Naive thymus-derived CD4-positive, alpha-beta T cell (primary cell): ENCODE results near the gene RBMS3. TPM values are rescaled to one million over a fixed set of nuclear protein-coding genes. Genes with fewer than 3 reads are reported as not detected.

Experiments used
- ATAC-seq: fragments of 150-1000 bp; cut with Tn5 transposase; 2 replicates; pipeline ENCODE4 v1.10.0; 2021; ENCODE audit warnings: mild to moderate bottlenecking, moderate library complexity
- CTCF ChIA-PET: fragments of 350-600 bp; sonication (Branson Sonifier 250); formaldehyde crosslinking; loops from one replicate; lab custom pipeline; 2021; ENCODE audit warnings: antibody characterized with exemption; lab: Charles Lee
- POLR2A ChIA-PET: fragments of 350-600 bp; sonication (Branson Sonifier 250); formaldehyde crosslinking; loops from one replicate; lab custom pipeline; 2021; ENCODE audit warnings: antibody characterized with exemption, inconsistent platforms; lab: Charles Lee
- DNase-seq, 9 donors: peaks; one replicate each; pipeline versions ENCODE4 v3.0.0 to v3.0.0-alpha.2; 2020 to 2022; ENCODE audit warnings: mixed read lengths in 1 of 9
- H3K27ac ChIP-seq: one replicate; pipeline ENCODE4 v1.7.0; 2013; ENCODE audit warnings: mild to moderate bottlenecking, low read depth, low read length, moderate library complexity
- H3K27me3 ChIP-seq, 2 donors: one replicate each; pipeline ENCODE4 v1.7.0; 2013; ENCODE audit warnings: low read length in 2 of 2, mild to moderate bottlenecking in 2 of 2, moderate library complexity in 2 of 2; ENCODE audit not compliant: control insufficient read depth in 2 of 2, insufficient read depth in 2 of 2
- H3K36me3 ChIP-seq, 3 experiments: 1 replicate in 2 of 3; 2 replicates in 1 of 3; pipeline ENCODE4 v1.7.0; 2013; ENCODE audit warnings: low read length in 3 of 3, mild to moderate bottlenecking in 3 of 3, moderate library complexity in 1 of 3; ENCODE audit not compliant: insufficient read depth in 3 of 3, control insufficient read depth in 2 of 3
- H3K4me1 ChIP-seq, 2 donors: one replicate each; pipeline ENCODE4 v1.7.0; 2013; ENCODE audit warnings: low read length in 2 of 2, mild to moderate bottlenecking in 2 of 2, moderate library complexity in 1 of 2; ENCODE audit not compliant: control insufficient read depth in 2 of 2, insufficient read depth in 2 of 2
- H3K4me3 ChIP-seq: 2 replicates; pipeline ENCODE4 v1.7.0; 2013; ENCODE audit warnings: mild to moderate bottlenecking, low read length
- H3K9me3 ChIP-seq, 3 experiments: 1 replicate in 2 of 3; 2 replicates in 1 of 3; pipeline ENCODE4 v1.7.0; 2013; ENCODE audit warnings: low read length in 3 of 3; ENCODE audit not compliant: control insufficient read depth in 2 of 3
- H3K27ac Mint-ChIP-seq, 9 donors: one replicate each; pipeline ENCODE4 v1.8.0; 2020 to 2022; ENCODE audit warnings: mixed read lengths in 9 of 9, mild to moderate bottlenecking in 8 of 9, moderate library complexity in 5 of 9, inconsistent platforms in 2 of 9
- H3K27me3 Mint-ChIP-seq, 5 donors: one replicate each; pipeline ENCODE4 v1.8.0; 2021 to 2022; ENCODE audit warnings: mixed read lengths in 5 of 5, mild to moderate bottlenecking in 1 of 5
- H3K36me3 Mint-ChIP-seq, 5 donors: one replicate each; pipeline ENCODE4 v1.8.0; 2020 to 2022; ENCODE audit warnings: mixed read lengths in 5 of 5, mild to moderate bottlenecking in 3 of 5, inconsistent platforms in 1 of 5
- H3K4me1 Mint-ChIP-seq, 7 donors: one replicate each; pipeline ENCODE4 v1.8.0; 2020 to 2022; ENCODE audit warnings: mixed read lengths in 7 of 7, mild to moderate bottlenecking in 3 of 7, inconsistent platforms in 1 of 7
- H3K4me3 Mint-ChIP-seq, 10 donors: one replicate each; pipeline ENCODE4 v1.8.0; 2020 to 2022; ENCODE audit warnings: mild to moderate bottlenecking in 10 of 10, mixed read lengths in 10 of 10, moderate library complexity in 6 of 10, inconsistent platforms in 2 of 10
- H3K9me3 Mint-ChIP-seq, 11 donors: one replicate each; pipeline ENCODE4 v1.8.0; 2020 to 2022; ENCODE audit warnings: mixed read lengths in 11 of 11, mild to moderate bottlenecking in 4 of 11, inconsistent platforms in 1 of 11, moderate library complexity in 1 of 11
- intact Hi-C, 2 donors: fragments of 100-400 bp; cut with micrococcal nuclease; formaldehyde crosslinking; loops; one replicate each; pipeline ENCODE4 v1.15.1; 2023
- polyA plus RNA-seq, 2 donors: library from polyadenylated mRNA; unstranded; fragments of 300-500 nt; fragmentation: Illumina TruSeq; gene quantifications; one replicate each; pipeline ENCODE4 v1.2.3, GENCODE V29; 2021
- total RNA-seq, 6 experiments: library from RNA in 5 of 6; stranded (reverse) in 5 of 6; gene quantifications; 1 replicate in 5 of 6; 2 replicates in 1 of 6; pipeline ENCODE4 v1.2.3 and lab custom pipeline; 2021 to 2026

RBMS3 gene
- total and polyA plus RNA-seq, 7 experiments from 2014 or later: 0.15 to 4.9 (median 0.49) TPM

DNA sequence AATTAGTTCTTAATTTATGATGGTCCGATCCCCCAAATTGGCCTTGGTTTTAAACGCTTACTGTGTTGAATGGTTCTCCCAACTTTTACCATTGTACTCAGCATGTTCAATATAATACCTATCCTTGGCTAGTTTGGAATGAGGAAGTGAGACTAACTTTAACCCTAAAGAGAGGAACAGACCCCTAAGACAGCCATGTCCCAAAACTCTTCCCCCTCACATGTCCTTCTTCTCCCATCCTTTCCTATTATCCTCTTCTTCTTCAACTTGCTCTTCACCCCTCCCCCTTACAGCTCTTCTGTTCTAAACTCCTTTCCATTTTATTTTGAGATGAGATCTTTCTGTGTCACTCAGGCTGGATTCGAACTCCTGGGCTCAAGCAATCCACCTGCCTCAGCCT lies 116.5 kb downstream of the RBMS3 start:
- Histone ChIP-seq H3K4me3 (no peak overlapping the region), H3K36me3 (no peaks in the 10 kb centered on the region), H3K27ac (no peak overlapping the region), H3K4me1 (no peaks in the 10 kb centered on the region), H3K27me3 (no peaks in the 10 kb centered on the region), H3K9me3 (no peaks in the 10 kb centered on the region)
- ATAC-seq (no peak), DNase-seq (no peak)
- POLR2A ChIA-PET: no interaction called here
- Mint-ChIP-seq H3K36me3 (no peaks in the 10 kb centered on the region), H3K9me3 (peaks cover 0 to 18% (median 9%) of the 10 kb centered on the region in 11 donors), H3K4me3 (no peak overlapping the region), H3K4me1 (no peaks in the 10 kb centered on the region), H3K27ac (no peak overlapping the region), H3K27me3 (peaks cover 0 to 4% (median 0%) of the 10 kb centered on the region in 5 donors)
- intact Hi-C loops: no loop called here
- CTCF ChIA-PET: no interaction called here

DNA sequence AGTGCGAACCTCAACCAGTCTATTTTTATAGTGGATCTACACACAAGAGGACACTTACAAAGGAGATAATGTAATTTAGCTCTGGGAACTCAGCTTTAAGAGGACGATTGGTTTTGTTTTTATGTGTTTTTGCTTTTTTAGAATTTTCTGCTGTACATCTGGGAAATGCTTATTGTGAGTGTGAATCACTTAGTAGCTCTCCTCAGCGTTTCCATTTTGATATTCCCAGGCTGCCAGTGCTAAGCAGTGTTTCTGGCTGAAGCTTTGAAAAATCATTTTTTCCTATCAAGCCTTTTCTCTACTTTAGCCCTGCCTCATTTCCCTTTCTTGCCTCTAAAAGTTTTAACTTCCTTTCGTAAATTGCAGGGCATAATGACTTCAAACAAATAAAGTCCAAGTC lies 117.9 kb downstream of the RBMS3 start:
- H3K27me3 Mint-ChIP-seq: peaks cover 0 to 4% (median 0%) of the 10 kb centered on the region in 5 donors
- intact Hi-C loops: no loop called here
- POLR2A ChIA-PET: no interaction called here
- no peaks in the 10 kb centered on the region for H3K4me1 ChIP-seq
- CTCF ChIA-PET: no interaction called here
- no peaks in the 10 kb centered on the region for H3K36me3 Mint-ChIP-seq
- no peak overlapping the region for H3K27ac Mint-ChIP-seq
- no peak overlapping the region for H3K4me3 ChIP-seq
- no peaks in the 10 kb centered on the region for H3K27me3 ChIP-seq
- no peak overlapping the region for H3K4me3 Mint-ChIP-seq
- DNase-seq (no peak), ATAC-seq (no peak)
- no peaks in the 10 kb centered on the region for H3K36me3 ChIP-seq
- H3K4me1 Mint-ChIP-seq: no peaks in the 10 kb centered on the region
- peaks cover 0 to 13% (median 5%) of the 10 kb centered on the region in 11 donors for H3K9me3 Mint-ChIP-seq
- no peak overlapping the region for H3K27ac ChIP-seq
- H3K9me3 ChIP-seq: no peaks in the 10 kb centered on the region

DNA sequence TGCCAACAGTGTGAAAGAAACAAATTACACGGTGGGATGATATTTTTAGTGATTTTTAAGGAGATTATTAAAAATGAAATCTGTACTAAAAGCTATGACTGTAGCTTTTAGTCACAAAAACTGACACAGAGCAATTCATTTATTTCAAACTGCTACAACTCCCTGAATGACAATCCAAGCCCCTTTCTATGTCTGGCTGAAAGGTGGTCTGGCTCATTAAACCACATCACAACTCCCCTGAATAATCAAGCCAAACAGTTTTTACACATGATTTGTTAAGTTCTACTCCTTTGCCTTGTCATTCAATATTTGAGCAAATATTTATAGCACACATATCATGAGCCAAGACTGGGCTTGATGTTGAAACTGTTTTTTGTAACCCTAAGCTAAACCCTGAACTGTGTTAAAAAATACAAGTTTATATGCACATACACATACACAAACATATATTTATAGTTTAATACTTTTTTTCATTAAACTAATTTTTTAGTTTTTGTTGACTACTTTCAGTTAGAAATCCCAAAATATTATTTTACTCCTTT lies 125.5 kb downstream of the RBMS3 start:
- intact Hi-C loops: no loop called here
- Mint-ChIP-seq H3K27me3 (peaks cover 0 to 6% (median 0%) of the 10 kb centered on the region in 5 donors), H3K4me3 (no peak overlapping the region), H3K4me1 (no peaks in the 10 kb centered on the region), H3K27ac (no peak overlapping the region), H3K9me3 (peaks cover 0 to 2% (median 0%) of the 10 kb centered on the region in 11 donors), H3K36me3 (no peaks in the 10 kb centered on the region)
- ChIA-PET CTCF (no interaction called here), POLR2A (no interaction called here)
- ATAC-seq (no peak), DNase-seq (no peak)
- Histone ChIP-seq H3K4me1 (no peaks in the 10 kb centered on the region), H3K9me3 (no peaks in the 10 kb centered on the region), H3K36me3 (no peaks in the 10 kb centered on the region), H3K27ac (no peak overlapping the region), H3K27me3 (no peaks in the 10 kb centered on the region), H3K4me3 (no peak overlapping the region)

DNA sequence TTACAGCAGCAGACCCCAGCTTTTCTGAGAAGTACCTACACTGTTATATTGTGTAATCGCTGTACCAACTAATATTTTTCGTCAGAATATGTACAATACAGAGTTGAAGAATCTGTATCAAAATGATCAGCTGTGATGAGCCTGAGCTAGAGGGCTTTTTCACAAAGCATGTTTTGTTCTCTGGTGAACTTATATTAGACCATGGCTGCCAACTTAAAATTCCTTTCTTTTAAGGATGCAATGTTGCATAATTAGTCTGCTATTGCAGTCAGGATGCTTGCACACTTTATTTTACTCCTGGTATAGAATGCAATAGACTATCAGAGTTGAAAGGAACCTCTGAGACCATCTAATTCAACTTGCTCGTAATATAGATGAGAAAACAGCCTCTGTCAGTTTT lies 127.8 kb downstream of the RBMS3 start:
- Histone ChIP-seq H3K4me3 (no peak overlapping the region), H3K36me3 (no peaks in the 10 kb centered on the region), H3K27me3 (no peaks in the 10 kb centered on the region), H3K27ac (no peak overlapping the region), H3K4me1 (no peaks in the 10 kb centered on the region), H3K9me3 (no peaks in the 10 kb centered on the region)
- ChIA-PET POLR2A (no interaction called here), CTCF (no interaction called here)
- no peak for DNase-seq
- Mint-ChIP-seq H3K36me3 (no peaks in the 10 kb centered on the region), H3K9me3 (peaks cover 0 to 2% (median 0%) of the 10 kb centered on the region in 11 donors), H3K4me1 (no peaks in the 10 kb centered on the region), H3K27ac (no peak overlapping the region), H3K27me3 (peaks cover 0 to 6% (median 0%) of the 10 kb centered on the region in 5 donors), H3K4me3 (no peak overlapping the region)
- intact Hi-C loops: no loop called here
- ATAC-seq: no peak

DNA sequence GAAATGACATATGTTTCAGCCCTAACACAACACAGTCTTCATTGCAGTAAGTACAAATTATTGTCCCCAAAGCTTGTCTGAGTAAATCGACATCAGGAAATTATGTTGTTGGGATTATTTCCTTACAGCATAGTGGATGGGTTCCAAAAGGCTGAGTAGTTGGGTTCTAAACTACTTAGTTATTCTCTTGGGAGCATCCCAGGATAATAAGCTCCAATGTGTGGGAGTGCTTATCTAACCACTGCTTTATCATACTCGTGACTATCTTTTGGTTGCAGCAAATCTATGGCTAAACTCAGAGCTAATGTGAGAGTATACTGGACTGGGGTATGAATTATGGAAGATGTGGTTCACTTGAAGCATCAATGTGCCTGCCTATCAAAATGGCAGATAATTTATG lies 128.5 kb downstream of the RBMS3 start:
- Histone ChIP-seq H3K4me3 (no peak overlapping the region), H3K27me3 (no peaks in the 10 kb centered on the region), H3K27ac (no peak overlapping the region), H3K36me3 (no peaks in the 10 kb centered on the region), H3K4me1 (no peaks in the 10 kb centered on the region), H3K9me3 (no peaks in the 10 kb centered on the region)
- ATAC-seq (no peak), DNase-seq (no peak)
- H3K27ac Mint-ChIP-seq: no peak overlapping the region
- ChIA-PET POLR2A (interaction anchor here (0.6 kb wide), 1 partner anchor 43 kb away, joined by 4 read pairs; no protein-coding TSS in a partner anchor), CTCF (no interaction called here)
- no peak overlapping the region for H3K4me3 Mint-ChIP-seq
- peaks cover 0 to 2% (median 0%) of the 10 kb centered on the region in 11 donors for H3K9me3 Mint-ChIP-seq
- H3K4me1 Mint-ChIP-seq: no peaks in the 10 kb centered on the region
- no peaks in the 10 kb centered on the region for H3K36me3 Mint-ChIP-seq
- intact Hi-C loops: no loop called here
- H3K27me3 Mint-ChIP-seq: peaks cover 0 to 6% (median 0%) of the 10 kb centered on the region in 5 donors

DNA sequence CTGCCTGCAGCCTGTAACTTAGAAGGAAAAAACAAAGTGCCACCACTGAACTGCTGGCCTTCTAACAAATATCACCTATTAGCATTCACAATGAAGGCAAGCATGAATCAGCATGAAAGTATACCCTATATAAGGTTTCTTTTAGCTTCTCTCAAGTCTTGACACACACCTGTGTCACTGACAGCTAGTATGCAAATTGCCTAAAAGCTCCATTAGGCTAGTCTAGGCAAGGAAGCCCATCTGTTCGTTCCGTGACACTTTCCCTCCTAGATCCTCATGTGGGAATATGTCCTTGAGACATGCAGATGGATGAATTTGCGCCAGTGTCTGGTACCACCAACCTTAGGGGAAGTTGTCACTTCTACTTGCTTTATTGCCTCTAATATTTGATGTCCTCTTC lies 129.3 kb downstream of the RBMS3 start:
- H3K27ac ChIP-seq: no peak overlapping the region
- no peaks in the 10 kb centered on the region for H3K9me3 ChIP-seq
- CTCF ChIA-PET: no interaction called here
- H3K4me1 ChIP-seq: no peaks in the 10 kb centered on the region
- no peaks in the 10 kb centered on the region for H3K27me3 ChIP-seq
- POLR2A ChIA-PET: no interaction called here
- DNase-seq (no peak), ATAC-seq (no peak)
- Mint-ChIP-seq H3K27ac (no peak overlapping the region), H3K36me3 (no peaks in the 10 kb centered on the region), H3K27me3 (peaks cover 0 to 6% (median 0%) of the 10 kb centered on the region in 5 donors), H3K4me1 (no peaks in the 10 kb centered on the region), H3K4me3 (no peak overlapping the region), H3K9me3 (peaks cover 0 to 2% (median 0%) of the 10 kb centered on the region in 11 donors)
- intact Hi-C loops: no loop called here
- H3K36me3 ChIP-seq: no peaks in the 10 kb centered on the region
- no peak overlapping the region for H3K4me3 ChIP-seq

DNA sequence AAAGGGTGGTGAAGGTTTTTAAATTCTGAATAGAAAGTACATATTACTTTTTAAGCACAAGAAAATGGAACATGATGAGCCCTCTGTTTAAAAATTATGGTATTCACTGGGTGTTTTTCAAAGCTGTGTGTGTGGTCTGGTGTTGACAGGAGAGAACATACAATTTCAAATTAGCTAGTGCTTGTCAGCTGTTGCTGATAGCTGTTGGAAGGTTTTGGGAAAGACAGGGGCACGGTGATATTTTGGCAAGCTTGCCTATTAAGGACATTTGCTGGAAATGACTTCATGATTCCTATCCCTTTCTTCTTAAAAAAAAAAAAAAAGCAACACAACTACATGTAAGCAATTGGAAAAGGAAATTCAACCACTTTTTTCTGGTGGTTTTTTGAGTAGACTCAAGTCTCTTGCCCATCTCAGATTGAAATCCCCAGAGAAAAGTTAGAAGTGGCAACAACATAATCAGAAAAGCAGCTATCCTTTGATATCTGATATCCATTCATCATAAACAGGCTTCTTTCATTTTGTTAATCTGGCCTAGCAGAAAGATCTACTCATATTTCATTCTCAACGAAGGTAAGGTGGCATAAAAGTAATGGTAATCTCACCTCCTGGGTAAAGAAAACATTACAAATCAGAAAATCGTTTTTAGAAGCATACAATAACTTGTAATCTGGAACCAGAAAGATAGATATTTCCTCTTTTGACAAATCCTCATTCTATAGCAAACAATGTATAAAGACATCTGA lies 130.0 kb downstream of the RBMS3 start:
- intact Hi-C loops: no loop called here

More for the DNA sequence above, 130.0 kb downstream of the RBMS3 start:
- Histone ChIP-seq H3K27ac (no peak overlapping the region), H3K4me3 (no peak overlapping the region), H3K9me3 (no peaks in the 10 kb centered on the region), H3K36me3 (no peaks in the 10 kb centered on the region), H3K27me3 (no peaks in the 10 kb centered on the region), H3K4me1 (no peaks in the 10 kb centered on the region)
- H3K9me3 Mint-ChIP-seq: peaks cover 0 to 2% (median 0%) of the 10 kb centered on the region in 11 donors
- H3K36me3 Mint-ChIP-seq: no peaks in the 10 kb centered on the region
- ChIA-PET CTCF (no interaction called here), POLR2A (no interaction called here)
- H3K4me3 Mint-ChIP-seq: no peak overlapping the region
- peaks cover 0 to 3% (median 0%) of the 10 kb centered on the region in 5 donors for H3K27me3 Mint-ChIP-seq
- no peak overlapping the region for H3K27ac Mint-ChIP-seq
- DNase-seq: no peak
- no peak for ATAC-seq
- no peaks in the 10 kb centered on the region for H3K4me1 Mint-ChIP-seq
